Muscle layer of colon (tissue), 2 donors: ENCODE results near the gene LARP4B.
"Not testable (repeated sequence)": the region's sequence is repeated elsewhere in the genome, so short reads cannot be mapped to it uniquely, and the experiment has no call there.

ENCODE experiments used
- H3K27ac ChIP-seq: one replicate; pipeline ENCODE4 v1.7.0; 2013; ENCODE audit warnings: low read depth, mild to moderate bottlenecking, low read length, moderate library complexity
- H3K27me3 ChIP-seq, 2 donors: one replicate each; pipeline ENCODE4 v1.7.0; 2013; ENCODE audit warnings: low read length in 2 of 2, mild to moderate bottlenecking in 2 of 2; ENCODE audit not compliant: insufficient read depth in 2 of 2, control insufficient read depth in 1 of 2
- H3K36me3 ChIP-seq: one replicate; pipeline ENCODE4 v1.7.0; 2013; ENCODE audit warnings: mild to moderate bottlenecking, low read length; ENCODE audit not compliant: insufficient read depth
- H3K4me1 ChIP-seq: one replicate; pipeline ENCODE4 v1.7.0; 2013; ENCODE audit warnings: mild to moderate bottlenecking, low read length; ENCODE audit not compliant: insufficient read depth
- H3K4me3 ChIP-seq, 2 donors: one replicate each; pipeline ENCODE4 v1.7.0; 2013; ENCODE audit warnings: low read length in 2 of 2, low read depth in 1 of 2, mild to moderate bottlenecking in 1 of 2, moderate library complexity in 1 of 2
- H3K9ac ChIP-seq: one replicate; pipeline ENCODE4 v1.7.0; 2013; ENCODE audit warnings: low read length
- H3K9me3 ChIP-seq: one replicate; pipeline ENCODE4 v1.7.0; 2013; ENCODE audit warnings: mild to moderate bottlenecking, low read length
- donor health status: abdominal sarcoma.
- donor health status: Adenocarcinoma of cecum.

LARP4B gene

GRCh38 chr10:778626-779330, 152.7 kb downstream of the LARP4B start:
- H3K27ac ChIP-seq: no peak overlapping the region

GRCh38 chr10:777913-778479, 153.5 kb downstream of the LARP4B start:
- H3K9ac ChIP-seq: no peak overlapping the region
- H3K27me3 ChIP-seq: no peaks in the 10 kb centered on the region
- no peak overlapping the region for H3K4me3 ChIP-seq
- H3K27ac ChIP-seq: no peak overlapping the region
- no peaks in the 10 kb centered on the region for H3K4me1 ChIP-seq
- no peaks in the 10 kb centered on the region for H3K9me3 ChIP-seq
- no peaks in the 10 kb centered on the region for H3K36me3 ChIP-seq

More at GRCh38 chr10:778626-779330, 152.7 kb downstream of the LARP4B start:
- H3K4me3 ChIP-seq: no peak overlapping the region
- H3K9ac ChIP-seq: no peak overlapping the region
- H3K27me3 ChIP-seq: no peaks in the 10 kb centered on the region
- no peaks in the 10 kb centered on the region for H3K9me3 ChIP-seq
- no peaks in the 10 kb centered on the region for H3K36me3 ChIP-seq
- H3K4me1 ChIP-seq: no peaks in the 10 kb centered on the region

GRCh38 chr10:776772-777171, 154.7 kb downstream of the LARP4B start:
- Histone ChIP-seq H3K4me3 (no peak overlapping the region), H3K36me3 (no peaks in the 10 kb centered on the region), H3K9ac (no peak overlapping the region), H3K4me1 (no peaks in the 10 kb centered on the region), H3K27me3 (no peaks in the 10 kb centered on the region), H3K9me3 (no peaks in the 10 kb centered on the region), H3K27ac (no peak overlapping the region)

- no peak overlapping the region for H3K9ac ChIP-seq
- H3K27ac ChIP-seq: no peak overlapping the region
- no peak overlapping the region for H3K4me3 ChIP-seq
- H3K9me3 ChIP-seq: no peaks in the 10 kb centered on the region
- no peaks in the 10 kb centered on the region for H3K27me3 ChIP-seq
- H3K36me3 ChIP-seq: no peaks in the 10 kb centered on the region
- no peaks in the 10 kb centered on the region for H3K4me1 ChIP-seq
Observed at GRCh38 chr10:775245-776075, 156.0 kb downstream of the LARP4B start.

- no peak overlapping the region for H3K4me3 ChIP-seq
- no peak overlapping the region for H3K27ac ChIP-seq
- no peaks in the 10 kb centered on the region for H3K4me1 ChIP-seq
- no peak overlapping the region for H3K9ac ChIP-seq
- no peaks in the 10 kb centered on the region for H3K9me3 ChIP-seq
- no peaks in the 10 kb centered on the region for H3K27me3 ChIP-seq
- no peaks in the 10 kb centered on the region for H3K36me3 ChIP-seq
Observed at GRCh38 chr10:774661-775244, 156.8 kb downstream of the LARP4B start.

GRCh38 chr10:774223-774622, 157.3 kb downstream of the LARP4B start:
- no peaks in the 10 kb centered on the region for H3K4me1 ChIP-seq
- H3K9ac ChIP-seq: no peak overlapping the region
- H3K9me3 ChIP-seq: no peaks in the 10 kb centered on the region
- no peak overlapping the region for H3K27ac ChIP-seq
- no peak overlapping the region for H3K4me3 ChIP-seq
- H3K36me3 ChIP-seq: no peaks in the 10 kb centered on the region
- H3K27me3 ChIP-seq: no peaks in the 10 kb centered on the region

GRCh38 chr10:773562-774161, 157.8 kb downstream of the LARP4B start:
- no peaks in the 10 kb centered on the region for H3K4me1 ChIP-seq

GRCh38 chr10:772227-772637, 159.3 kb downstream of the LARP4B start:
- H3K27me3 ChIP-seq: no peaks in the 10 kb centered on the region
- H3K9me3 ChIP-seq: no peaks in the 10 kb centered on the region
- no peak overlapping the region for H3K4me3 ChIP-seq
- no peaks in the 10 kb centered on the region for H3K36me3 ChIP-seq
- H3K4me1 ChIP-seq: no peaks in the 10 kb centered on the region
- H3K9ac ChIP-seq: no peak overlapping the region
- H3K27ac ChIP-seq: no peak overlapping the region

More at GRCh38 chr10:773562-774161, 157.8 kb downstream of the LARP4B start:
- no peaks in the 10 kb centered on the region for H3K9me3 ChIP-seq
- no peaks in the 10 kb centered on the region for H3K27me3 ChIP-seq
- H3K27ac ChIP-seq: no peak overlapping the region
- H3K4me3 ChIP-seq: no peak overlapping the region
- no peaks in the 10 kb centered on the region for H3K36me3 ChIP-seq
- no peak overlapping the region for H3K9ac ChIP-seq

- no peak overlapping the region for H3K4me3 ChIP-seq
- H3K4me1 ChIP-seq: no peaks in the 10 kb centered on the region
- no peaks in the 10 kb centered on the region for H3K27me3 ChIP-seq
- H3K36me3 ChIP-seq: no peaks in the 10 kb centered on the region
- H3K9me3 ChIP-seq: no peaks in the 10 kb centered on the region
- no peak overlapping the region for H3K27ac ChIP-seq
- H3K9ac ChIP-seq: no peak overlapping the region
Observed at GRCh38 chr10:771647-772046, 159.9 kb downstream of the LARP4B start.

- no peak overlapping the region for H3K9ac ChIP-seq
- no peaks in the 10 kb centered on the region for H3K9me3 ChIP-seq
- H3K4me3 ChIP-seq: no peak overlapping the region
- no peak overlapping the region for H3K27ac ChIP-seq
- no peaks in the 10 kb centered on the region for H3K27me3 ChIP-seq
- no peaks in the 10 kb centered on the region for H3K36me3 ChIP-seq
- H3K4me1 ChIP-seq: no peaks in the 10 kb centered on the region
Observed at GRCh38 chr10:770975-771374, 160.5 kb downstream of the LARP4B start.

- not testable (repeated sequence) for H3K9ac ChIP-seq, H3K36me3 ChIP-seq, H3K27ac ChIP-seq, H3K4me3 ChIP-seq, H3K9me3 ChIP-seq, H3K27me3 ChIP-seq, H3K4me1 ChIP-seq
Observed at GRCh38 chr10:770048-770712, 161.3 kb downstream of the LARP4B start.
